Stimulated activated CD4-positive, alpha-beta T cell treated with anti-CD3 and anti-CD28 coated beads, TNF-alpha, amount 100 ng/mL, for 24 hours (primary cell): ENCODE data around the gene SCMH1.
"Not testable (repeated sequence)": the region's sequence is repeated elsewhere in the genome, so short reads cannot be mapped to it uniquely, and the experiment has no call there.

Experiments used
- DNase-seq, 3 experiments: peaks; one replicate each; pipeline ENCODE4 v3.0.0-alpha.2; 2020; ENCODE audit warnings: low read depth in 3 of 3

Gene SCMH1

DNA sequence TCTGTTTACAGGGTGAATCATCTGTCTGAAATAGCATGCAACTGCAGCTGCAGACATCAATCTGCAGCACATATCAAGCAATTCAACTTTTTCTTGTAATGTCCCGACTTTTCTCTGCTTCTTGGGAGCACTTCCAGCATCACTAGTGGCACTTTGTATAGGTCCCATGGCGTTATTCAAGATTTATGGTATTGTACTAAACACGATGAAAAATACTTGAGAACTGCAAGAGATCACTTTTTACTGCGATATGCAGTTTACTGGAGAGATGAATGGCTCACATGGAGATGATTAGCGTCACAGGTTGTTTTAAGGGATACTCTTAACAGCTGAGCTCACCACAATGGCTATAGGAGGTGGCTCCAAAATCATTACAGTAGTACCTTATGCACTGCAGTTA lies 7.2 kb upstream of the SCMH1 start:
- no peak for DNase-seq

DNA sequence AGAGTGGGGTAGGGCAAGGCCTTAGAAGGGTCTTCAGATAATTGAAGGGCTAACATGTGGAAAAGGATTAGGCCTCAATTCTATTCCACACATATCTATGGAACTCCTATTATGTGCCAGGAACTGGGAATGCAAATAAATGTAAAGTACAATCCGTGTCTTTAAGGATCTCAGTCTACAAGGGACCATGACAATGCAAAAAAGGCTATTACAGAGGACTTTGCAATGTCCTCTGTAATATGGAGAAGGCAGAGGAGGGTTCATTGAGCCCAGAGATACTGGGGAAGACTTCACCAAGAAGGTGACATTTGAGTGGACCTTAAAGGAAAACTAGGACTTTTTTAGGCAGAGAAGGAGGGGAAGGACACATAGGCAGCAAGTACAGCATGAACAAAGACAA lies 4.5 kb upstream of the SCMH1 start:
- DNase-seq = no peak

DNA sequence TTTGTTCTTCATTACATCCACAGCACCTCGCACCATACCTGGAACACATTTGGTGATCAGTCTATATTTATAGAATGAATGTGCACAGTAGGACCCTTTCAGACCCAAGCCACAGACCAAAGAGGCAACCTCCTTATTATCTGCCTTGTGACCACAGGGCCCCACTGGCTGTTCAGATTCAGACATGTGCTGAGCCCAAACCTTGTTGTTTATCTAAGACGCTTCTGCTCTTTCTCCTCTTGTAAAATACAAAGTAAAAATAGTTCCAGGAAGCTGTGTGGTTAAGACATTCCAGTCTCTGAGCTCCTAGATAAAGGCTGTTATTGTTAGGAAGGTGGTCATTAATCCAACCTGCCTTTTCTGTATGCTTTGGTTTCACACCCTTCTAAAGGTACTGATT lies 3.6 kb upstream of the SCMH1 start:
- DNase-seq = no peak

DNA sequence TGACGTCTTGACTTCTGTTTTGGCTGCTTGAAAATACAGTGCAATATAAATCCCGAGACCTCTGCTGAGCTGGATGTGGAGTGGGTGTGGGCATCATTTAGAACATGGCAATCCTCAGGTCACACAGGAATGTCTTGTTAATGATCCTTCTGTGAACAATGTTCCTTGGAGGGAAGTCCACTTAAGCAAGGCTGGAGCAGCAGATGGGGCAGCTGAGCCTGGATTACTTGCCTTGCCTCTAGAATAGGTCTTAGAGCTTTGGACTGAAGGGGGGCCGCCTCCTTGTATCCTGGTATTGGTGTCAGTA lies 926 bp upstream of the SCMH1 start:
- DNase-seq = no peak

GRCh38 chr1:41242342-41243078 lies 404 bp upstream of the SCMH1 start:
- peak in 1 of 3 experiments; percentile 16 for DNase-seq

GRCh38 chr1:41241354-41241748 lies 755 bp downstream of the SCMH1 start:
- DNase-seq = peak in 2 of 3 experiments; percentile 22 to 56

- DNase-seq = no peak
Measured at GRCh38 chr1:41240781-41241353, 1.2 kb downstream of the SCMH1 start.

DNA sequence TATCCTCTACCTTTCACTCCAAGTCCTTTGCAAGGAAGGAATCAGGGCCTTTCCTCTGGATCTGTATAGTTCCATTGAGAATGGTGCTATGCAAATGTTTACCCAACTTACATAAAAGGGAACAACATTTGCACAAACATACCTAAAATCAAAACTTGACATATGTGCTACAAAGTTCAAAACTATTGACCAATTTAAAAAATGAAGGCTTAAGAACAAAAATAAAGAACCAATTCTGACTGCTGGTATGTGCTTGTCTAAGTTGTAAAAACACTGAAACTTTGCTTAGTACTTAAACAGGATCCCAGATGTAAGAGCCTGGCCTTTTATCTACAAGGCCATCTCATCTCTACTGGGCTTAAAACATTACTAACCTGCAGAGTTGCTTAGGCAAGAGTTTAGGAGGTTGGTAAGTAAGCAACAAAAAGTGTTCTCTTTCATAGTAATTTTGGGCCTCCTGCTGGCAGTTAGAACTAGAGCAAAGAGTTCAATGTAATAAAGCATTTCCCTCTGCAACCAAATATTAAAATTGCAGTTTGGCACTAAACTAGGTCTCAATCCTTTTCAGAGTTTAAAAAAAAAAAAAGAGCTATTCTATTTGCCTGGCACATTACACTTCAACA lies 2.0 kb downstream of the SCMH1 start:
- no peak for DNase-seq

DNA sequence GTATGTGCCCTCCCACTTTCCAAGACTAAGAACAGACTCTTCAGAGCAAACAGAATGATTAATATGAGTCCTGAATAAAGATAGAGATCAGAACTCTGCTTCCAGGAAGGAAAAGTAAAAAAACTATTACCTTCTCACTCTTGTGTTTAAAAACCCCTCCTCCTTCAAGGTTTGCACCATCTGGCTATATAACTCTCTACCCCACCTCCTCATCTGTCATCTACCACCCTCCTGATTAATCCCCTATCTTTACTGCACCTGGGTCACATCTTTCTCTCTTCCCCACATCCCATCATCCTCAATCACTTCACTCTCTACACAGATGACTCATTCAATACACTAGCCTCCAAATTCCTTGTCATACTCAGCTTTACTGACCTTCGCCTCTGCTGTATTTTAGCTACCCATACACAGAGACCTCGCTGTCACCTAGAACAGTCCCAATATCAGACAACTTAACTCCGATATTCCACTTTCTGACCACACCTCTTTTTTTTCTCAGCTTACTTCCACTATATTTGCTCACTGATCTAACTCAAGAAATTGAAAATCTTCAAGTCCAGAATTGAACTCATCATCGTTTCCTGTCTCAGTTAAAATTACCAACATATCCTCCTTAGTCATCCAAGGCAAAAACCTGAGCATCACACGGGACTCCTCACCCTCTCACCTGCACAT lies 3.7 kb downstream of the SCMH1 start:
- DNase-seq = no peak

- no peak for DNase-seq
Measured at GRCh38 chr1:41236781-41237180, 5.3 kb downstream of the SCMH1 start.

GRCh38 chr1:41235893-41236292 lies 6.2 kb downstream of the SCMH1 start:
- no peak for DNase-seq

DNA sequence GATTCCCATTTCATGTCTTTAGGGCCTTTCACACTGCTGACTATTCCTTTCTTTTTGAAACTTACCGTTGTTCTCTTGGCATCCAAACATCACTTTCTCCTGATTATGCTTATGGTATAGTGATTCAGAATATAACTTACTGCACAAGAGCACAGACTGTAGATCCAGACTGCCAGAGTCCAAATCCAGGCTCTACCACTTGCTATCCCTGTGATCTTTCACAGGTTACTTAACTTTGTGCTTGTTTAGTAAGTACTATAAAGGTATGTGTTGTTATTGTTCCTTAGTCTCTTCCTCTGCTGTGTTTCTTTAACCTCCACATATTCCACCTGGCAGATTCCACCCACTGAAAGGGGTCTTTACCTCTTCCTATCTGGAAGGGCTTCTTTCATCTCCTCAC lies 8.4 kb downstream of the SCMH1 start:
- DNase-seq = no peak

- no peak for DNase-seq
Measured at GRCh38 chr1:41232305-41232704, 9.8 kb downstream of the SCMH1 start.

DNA sequence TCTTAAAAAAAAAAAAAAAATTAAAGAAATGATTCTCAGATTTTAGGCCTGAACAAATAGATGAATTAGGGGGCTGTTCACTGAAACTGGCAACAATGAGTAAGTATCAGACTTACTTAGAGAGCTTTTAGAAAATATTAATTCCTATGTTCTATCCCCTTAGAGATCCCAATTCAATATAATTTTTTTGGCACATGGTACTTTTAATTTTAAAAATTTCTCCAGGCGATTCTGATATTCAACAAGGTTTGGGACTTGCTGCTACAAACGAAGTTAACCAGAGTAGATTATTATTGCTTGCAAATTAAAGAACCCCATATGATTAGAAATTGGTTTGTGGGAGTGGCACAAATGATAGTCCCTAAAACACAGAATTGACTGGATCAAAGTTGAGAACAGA lies 11.4 kb downstream of the SCMH1 start:
- no peak for DNase-seq

GRCh38 chr1:41229219-41229618 lies 12.9 kb downstream of the SCMH1 start:
- not testable (repeated sequence) for DNase-seq

GRCh38 chr1:41226815-41227434 lies 15.2 kb downstream of the SCMH1 start:
- DNase-seq = no peak

DNA sequence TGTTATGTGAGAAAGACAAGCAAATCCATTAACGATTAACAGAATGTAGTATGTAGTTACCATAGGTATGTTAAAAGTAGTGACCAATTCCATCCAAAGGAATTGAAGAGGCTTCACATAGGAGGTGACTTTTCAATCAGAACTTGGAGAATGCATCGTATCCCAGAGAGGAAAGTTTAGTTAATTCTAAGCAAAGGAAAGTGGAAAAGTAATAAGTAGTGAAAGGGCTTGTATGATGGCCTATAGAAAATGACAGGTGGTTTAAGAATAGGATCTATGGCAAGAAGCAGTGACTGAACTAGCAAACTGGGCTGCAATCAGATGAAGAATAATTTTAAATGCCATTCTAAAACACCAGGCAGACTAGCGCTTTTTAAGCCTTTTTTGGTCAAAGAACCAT lies 16.6 kb downstream of the SCMH1 start:
- DNase-seq = no peak

DNA sequence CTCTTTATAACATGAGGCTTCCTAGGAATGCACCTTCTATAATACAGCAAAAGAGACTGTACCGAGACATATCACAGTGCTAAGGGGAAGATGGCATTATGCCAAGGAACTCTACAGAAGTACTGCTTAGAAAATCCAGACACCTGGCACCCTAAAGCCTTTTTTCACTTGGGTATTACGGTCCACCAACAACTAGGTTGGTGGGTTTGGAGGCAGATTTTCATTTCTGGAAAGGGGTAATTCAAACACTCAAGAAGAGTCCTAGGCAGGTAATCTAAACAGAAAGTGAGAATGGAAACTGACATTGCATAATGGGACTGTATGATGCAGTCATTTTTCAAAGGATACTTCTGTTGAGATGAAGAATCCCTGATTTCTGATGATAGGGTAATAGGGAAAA lies 19.6 kb downstream of the SCMH1 start:
- no peak for DNase-seq

- no peak for DNase-seq
Measured at GRCh38 chr1:41221995-41222394, 20.1 kb downstream of the SCMH1 start.

DNA sequence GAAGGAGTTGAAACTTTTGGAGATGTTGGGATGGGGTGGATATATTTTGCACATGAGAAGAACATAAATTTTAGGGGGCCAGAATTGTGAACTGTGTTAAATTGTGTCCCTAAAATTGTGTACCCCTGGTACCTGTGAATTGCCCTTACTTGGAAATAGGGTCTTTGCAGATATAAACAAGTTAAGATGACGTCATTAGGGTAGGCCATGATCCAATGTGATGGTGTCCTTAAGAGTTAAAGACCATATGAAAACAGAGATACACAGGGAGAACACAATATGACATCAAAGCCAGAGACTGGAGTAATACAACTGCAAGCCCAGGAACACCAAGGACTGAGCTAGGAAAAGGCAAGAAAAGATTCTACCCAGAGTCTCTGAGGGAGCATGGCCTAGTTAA lies 24.0 kb downstream of the SCMH1 start:
- no peak for DNase-seq

DNA sequence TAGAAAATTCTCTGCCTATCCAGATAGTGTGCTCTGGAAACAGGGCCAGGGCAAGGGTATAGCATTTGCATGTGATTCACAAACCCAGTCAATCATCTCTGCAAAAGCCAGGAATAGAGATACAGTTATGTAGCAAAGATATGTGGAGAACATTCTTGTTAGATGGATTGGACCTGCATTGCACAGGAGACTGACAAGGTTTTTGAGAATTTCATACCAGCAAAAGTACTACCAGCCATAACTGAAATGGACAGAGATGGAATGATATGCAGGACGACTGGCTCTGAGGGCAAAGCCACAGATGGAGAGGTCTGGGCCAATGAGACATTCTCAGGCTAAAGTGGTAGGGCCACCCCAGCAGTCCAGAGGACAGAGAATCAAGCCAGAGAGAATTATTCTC lies 24.7 kb downstream of the SCMH1 start:
- no peak for DNase-seq

DNA sequence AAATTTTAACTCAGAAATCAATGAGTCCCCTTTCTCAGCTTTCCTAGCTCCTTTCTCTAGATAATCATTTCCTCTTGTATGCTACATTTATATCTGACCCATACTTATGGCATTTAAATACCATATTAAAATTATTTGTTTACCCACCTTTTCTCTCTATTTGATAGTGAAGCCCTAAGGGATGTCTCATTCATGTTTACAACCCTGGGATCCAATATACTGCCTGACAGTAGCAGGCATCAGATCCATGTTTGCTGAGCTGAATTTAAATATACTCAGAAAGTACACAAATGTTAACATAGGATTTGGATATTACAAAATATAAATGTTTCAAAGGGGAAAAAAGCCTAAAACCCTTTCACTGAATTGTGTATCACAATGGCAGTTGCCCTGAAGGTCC lies 26.5 kb downstream of the SCMH1 start:
- no peak for DNase-seq

GRCh38 chr1:41213341-41213740 lies 28.8 kb downstream of the SCMH1 start:
- DNase-seq = no peak
